Smooth muscle cell (in vitro differentiated cells): ENCODE results near the gene ASTE1. TPM values are rescaled to one million over a fixed set of nuclear protein-coding genes. Genes with fewer than 3 reads are reported as not detected.

ENCODE experiments used
- DNase-seq: peaks from one replicate; lab custom pipeline; 2025; ENCODE audit not compliant: unreplicated experiment; lab: John Stamatoyannopoulos, UW
- H2AFZ ChIP-seq: fragments of 200-600 bp; sonication (generic); 2 replicates; pipeline ENCODE4 v1.6.0; 2016; ENCODE audit warnings: antibody characterized with exemption, low read depth, mild to moderate bottlenecking
- H3F3A ChIP-seq: fragments of 200-600 bp; sonication (generic); 2 replicates; pipeline ENCODE4 v1.6.0; 2017; ENCODE audit warnings: antibody characterized with exemption, low read depth
- H3K27ac ChIP-seq: fragments of 200-600 bp; sonication (generic); 2 replicates; pipeline ENCODE4 v1.5.1; 2016; ENCODE audit warnings: low read depth, mild to moderate bottlenecking
- H3K27me3 ChIP-seq: fragments of 200-600 bp; sonication (generic); 2 replicates; pipeline ENCODE4 v1.6.1; 2016; ENCODE audit warnings: low read depth, mild to moderate bottlenecking
- H3K36me3 ChIP-seq: fragments of 200-600 bp; sonication (generic); 2 replicates; pipeline ENCODE4 v1.5.1; 2016; ENCODE audit warnings: low read depth
- H3K4me1 ChIP-seq: fragments of 200-600 bp; sonication (generic); 2 replicates; pipeline ENCODE4 v1.5.1; 2016; ENCODE audit warnings: low read depth
- H3K4me2 ChIP-seq: fragments of 200-600 bp; sonication (generic); 2 replicates; pipeline ENCODE4 v1.6.0; 2016; ENCODE audit warnings: mild to moderate bottlenecking
- H3K4me3 ChIP-seq: fragments of 200-600 bp; sonication (generic); 2 replicates; pipeline ENCODE4 v1.5.1; 2016; ENCODE audit warnings: mild to moderate bottlenecking
- H3K79me2 ChIP-seq: fragments of 200-600 bp; sonication (generic); 2 replicates; pipeline ENCODE4 v1.6.0; 2016; ENCODE audit warnings: low read depth, mild to moderate bottlenecking
- H3K9ac ChIP-seq: fragments of 200-600 bp; sonication (generic); 2 replicates; pipeline ENCODE4 v1.6.0; 2016; ENCODE audit warnings: low read depth
- H3K9me3 ChIP-seq: fragments of 200-600 bp; sonication (generic); replicated peaks from 2 replicates; pipeline ENCODE4 v1.5.1; 2016; ENCODE audit warnings: low read depth
- H4K20me1 ChIP-seq: fragments of 200-600 bp; sonication (generic); 2 replicates; pipeline ENCODE4 v1.6.0; 2016; ENCODE audit warnings: low read depth
- WGBS: methylation state at CpG from one replicate; pipeline ENCODE4 v1.1.7; 2016; ENCODE audit warnings: low lambda C conversion rate; 5-methylcytosine and 5-hydroxymethylcytosine counted together
- polyA plus RNA-seq: library from polyadenylated mRNA; unstranded; fragments of >200 nt; fragmentation: Nextera tagmentation; extraction: Ambion mirVana; gene quantifications from 2 replicates; pipeline ENCODE4 v1.2.1, GENCODE V29; 2016
- total RNA-seq: library from RNA; depleted of rRNA; stranded (reverse); fragments of >200 nt; gene quantifications from 2 replicates; pipeline ENCODE4 v1.2.3, GENCODE V29; 2014
- TF ChIP-seq, protein P1 (sequence below): fragments of 200-600 bp; sonication (generic); IDR thresholded peaks from 2 replicates; pipeline ENCODE4 v1.5.1; 2017; ENCODE audit warnings: borderline replicate concordance, mild to moderate bottlenecking, antibody characterized with exemption; ENCODE audit not compliant: insufficient read depth, poor library complexity, severe bottlenecking

The ASTE1 gene, protein sequence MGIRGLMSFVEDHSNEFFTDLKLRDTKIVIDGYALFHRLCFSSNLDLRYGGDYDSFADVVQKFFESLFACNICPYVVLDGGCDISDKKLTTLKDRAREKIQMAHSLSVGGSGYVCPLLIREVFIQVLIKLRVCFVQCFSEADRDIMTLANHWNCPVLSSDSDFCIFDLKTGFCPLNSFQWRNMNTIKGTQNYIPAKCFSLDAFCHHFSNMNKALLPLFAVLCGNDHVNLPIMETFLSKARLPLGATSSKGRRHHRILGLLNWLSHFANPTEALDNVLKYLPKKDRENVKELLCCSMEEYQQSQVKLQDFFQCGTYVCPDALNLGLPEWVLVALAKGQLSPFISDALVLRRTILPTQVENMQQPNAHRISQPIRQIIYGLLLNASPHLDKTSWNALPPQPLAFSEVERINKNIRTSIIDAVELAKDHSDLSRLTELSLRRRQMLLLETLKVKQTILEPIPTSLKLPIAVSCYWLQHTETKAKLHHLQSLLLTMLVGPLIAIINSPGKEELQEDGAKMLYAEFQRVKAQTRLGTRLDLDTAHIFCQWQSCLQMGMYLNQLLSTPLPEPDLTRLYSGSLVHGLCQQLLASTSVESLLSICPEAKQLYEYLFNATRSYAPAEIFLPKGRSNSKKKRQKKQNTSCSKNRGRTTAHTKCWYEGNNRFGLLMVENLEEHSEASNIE
- total RNA-seq (4.0 and 6.3 TPM in 2 replicates), polyA plus RNA-seq (3.3 and 3.5 TPM in 2 replicates)

DNA sequence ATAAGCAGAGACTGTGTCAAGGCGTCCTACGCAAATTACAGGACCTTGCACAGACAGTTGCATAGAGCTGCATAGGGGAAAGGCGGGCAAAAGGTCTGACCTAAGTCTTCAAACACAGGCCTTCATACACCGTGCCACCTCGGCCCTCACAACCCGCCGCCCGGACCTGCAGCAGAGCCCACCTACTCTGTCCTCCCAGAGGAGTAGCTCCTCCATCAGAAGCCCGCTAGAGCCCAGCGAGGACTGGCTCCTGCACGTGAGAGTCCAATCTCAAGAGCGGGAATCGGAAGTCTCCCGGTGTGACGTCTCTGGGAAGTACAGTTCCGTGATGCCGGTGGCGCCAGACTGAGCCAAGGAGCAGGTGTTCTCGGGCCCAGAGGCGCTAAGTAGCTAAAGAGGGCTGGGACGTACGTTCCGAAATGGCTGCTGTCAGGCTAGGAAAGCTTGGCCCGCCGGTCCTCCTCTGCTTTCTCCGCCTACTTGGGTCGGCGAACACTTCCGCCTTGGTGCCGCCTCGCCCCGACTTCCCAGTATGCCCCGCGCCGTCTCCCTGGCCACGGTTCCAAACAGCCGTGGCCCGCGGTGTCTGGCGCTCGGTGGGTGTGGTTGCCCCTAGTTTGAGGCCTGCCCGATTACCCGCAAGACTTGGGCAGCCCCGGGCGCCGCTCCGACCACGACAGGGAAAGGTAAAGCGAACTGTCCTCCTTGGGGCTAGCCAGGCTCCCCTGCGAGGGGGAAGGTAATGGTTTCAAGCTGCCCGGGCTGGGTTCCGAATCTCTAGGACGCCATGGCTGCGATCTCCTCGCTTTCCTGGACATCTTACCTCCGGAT lies at the start of gene ASTE1, which contains the start of gene NEK11:
TSS of gene ASTE1 (minus strand) at position 505 of the 831 bp plus-strand sequence. CDS start 1,519 bp downstream, outside the sequence.
TSS of gene NEK11 (plus strand) at position 557 of the 831 bp plus-strand sequence. CDS start 2,832 bp downstream, outside the sequence.
- Histone ChIP-seq H3F3A (no peaks in the 10 kb centered on the region), H3K27me3 (no peaks in the 10 kb centered on the region), H3K4me2 (peak within 1 kb of the TSS; percentile 84), H3K9ac (peak within 1 kb of the TSS; percentile 89), H3K36me3 (no peaks in the 10 kb centered on the region), H3K27ac (peak within 1 kb of the TSS; percentile 86), H3K4me3 (peak within 1 kb of the TSS; percentile 63), H4K20me1 (no peaks in the 10 kb centered on the region), H3K79me2 (no peaks in the 10 kb centered on the region), H3K4me1 (no peaks in the 10 kb centered on the region), H2AFZ (peak within 1 kb of the TSS; percentile 71), H3K9me3 (no peaks in the 10 kb centered on the region)
- 58% methylated on average over 56 of the region's 56 CpGs for WGBS
- peak; percentile 25 for DNase-seq
- TF ChIP-seq, protein P1, sequence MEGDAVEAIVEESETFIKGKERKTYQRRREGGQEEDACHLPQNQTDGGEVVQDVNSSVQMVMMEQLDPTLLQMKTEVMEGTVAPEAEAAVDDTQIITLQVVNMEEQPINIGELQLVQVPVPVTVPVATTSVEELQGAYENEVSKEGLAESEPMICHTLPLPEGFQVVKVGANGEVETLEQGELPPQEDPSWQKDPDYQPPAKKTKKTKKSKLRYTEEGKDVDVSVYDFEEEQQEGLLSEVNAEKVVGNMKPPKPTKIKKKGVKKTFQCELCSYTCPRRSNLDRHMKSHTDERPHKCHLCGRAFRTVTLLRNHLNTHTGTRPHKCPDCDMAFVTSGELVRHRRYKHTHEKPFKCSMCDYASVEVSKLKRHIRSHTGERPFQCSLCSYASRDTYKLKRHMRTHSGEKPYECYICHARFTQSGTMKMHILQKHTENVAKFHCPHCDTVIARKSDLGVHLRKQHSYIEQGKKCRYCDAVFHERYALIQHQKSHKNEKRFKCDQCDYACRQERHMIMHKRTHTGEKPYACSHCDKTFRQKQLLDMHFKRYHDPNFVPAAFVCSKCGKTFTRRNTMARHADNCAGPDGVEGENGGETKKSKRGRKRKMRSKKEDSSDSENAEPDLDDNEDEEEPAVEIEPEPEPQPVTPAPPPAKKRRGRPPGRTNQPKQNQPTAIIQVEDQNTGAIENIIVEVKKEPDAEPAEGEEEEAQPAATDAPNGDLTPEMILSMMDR, result no peak

DNA sequence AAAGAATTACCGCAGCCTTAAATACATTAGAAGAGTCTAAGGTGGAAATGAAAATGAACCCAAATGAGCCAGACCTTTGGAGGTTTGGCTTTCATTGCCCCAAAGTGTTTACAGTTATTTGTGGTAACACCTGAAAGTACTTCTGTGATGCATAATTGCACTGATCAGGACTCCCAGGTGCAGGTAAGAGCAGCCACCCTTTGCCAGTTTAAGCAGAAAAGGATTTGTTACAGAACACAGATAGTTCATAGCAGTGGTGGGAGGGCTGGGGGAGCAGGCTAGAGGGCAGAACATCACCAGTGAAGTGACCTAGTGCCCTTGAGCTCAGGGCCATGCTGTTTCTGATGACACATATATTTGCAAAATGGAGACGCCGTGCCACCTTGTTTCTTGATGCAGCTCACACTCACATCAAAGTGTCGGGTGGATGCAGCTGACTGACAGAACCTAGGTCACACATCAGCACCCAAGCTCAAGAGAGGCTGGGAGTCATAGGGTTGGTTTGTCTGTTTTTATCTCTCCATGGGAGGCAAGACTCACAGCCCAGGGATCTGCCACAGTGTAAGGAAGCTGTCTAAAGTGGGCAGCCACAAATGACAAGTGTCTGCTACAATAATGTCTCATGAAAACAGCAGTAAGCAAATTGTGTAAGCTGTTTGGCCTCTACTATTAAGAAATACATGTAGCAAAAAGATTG lies 49.2 kb upstream of the ASTE1 start:
- no peak overlapping the region for H2AFZ ChIP-seq
- H3K27me3 ChIP-seq, result no peaks in the 10 kb centered on the region
- H3F3A ChIP-seq, result no peaks in the 10 kb centered on the region
- no peaks in the 10 kb centered on the region for H3K79me2 ChIP-seq
- no peak overlapping the region for H3K27ac ChIP-seq
- H3K36me3 ChIP-seq, result no peaks in the 10 kb centered on the region
- no peak overlapping the region for H3K4me3 ChIP-seq
- 71% methylated on average over 4 of the region's 4 CpGs for WGBS
- H3K9ac ChIP-seq, result no peak overlapping the region
- no peaks in the 10 kb centered on the region for H4K20me1 ChIP-seq
- no peaks in the 10 kb centered on the region for H3K9me3 ChIP-seq
- peaks cover 13% of the 10 kb centered on the region for H3K4me1 ChIP-seq
- TF ChIP-seq, protein P1, result no peak
- no peak for DNase-seq
- no peak overlapping the region for H3K4me2 ChIP-seq

DNA sequence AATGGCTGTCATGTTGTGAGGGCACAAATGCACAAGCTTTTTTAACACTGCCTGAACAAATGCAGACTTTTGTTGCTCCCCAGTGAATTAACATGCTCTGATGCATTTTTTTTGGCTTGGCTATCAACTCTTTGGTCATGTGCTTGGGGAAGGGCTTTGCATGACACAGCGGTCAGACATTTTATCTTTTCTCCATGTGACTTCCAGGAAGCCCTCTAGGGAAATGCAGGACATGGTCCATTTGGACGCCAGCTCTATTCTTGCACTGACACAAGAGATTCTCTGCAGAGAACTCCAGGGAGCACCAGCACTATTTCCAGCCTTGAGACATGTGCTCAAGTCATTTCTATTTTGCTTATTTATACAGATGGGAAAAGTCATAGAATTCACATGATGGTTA lies 46.2 kb upstream of the ASTE1 start:
- TF ChIP-seq, protein P1, result no peak
- WGBS, result 65% methylated on average over 2 of the region's 2 CpGs
- Histone ChIP-seq H3K36me3 (no peaks in the 10 kb centered on the region), H3K27ac (no peak overlapping the region), H4K20me1 (no peaks in the 10 kb centered on the region), H3K9me3 (no peaks in the 10 kb centered on the region), H2AFZ (no peak overlapping the region), H3K79me2 (no peaks in the 10 kb centered on the region), H3K27me3 (no peaks in the 10 kb centered on the region), H3K9ac (no peak overlapping the region), H3K4me3 (no peak overlapping the region), H3K4me1 (peaks cover 6% of the 10 kb centered on the region), H3K4me2 (no peak overlapping the region), H3F3A (no peaks in the 10 kb centered on the region)
- DNase-seq, result no peak
